SU-DHL-6 (cell line): ENCODE data around the gene PTPRG.

Experiments
- EZH2phosphoT487 ChIP-seq: fragments of 200-600 bp; sonication (generic), shearing (Covaris generic); conservative IDR thresholded peaks from 2 replicates; pipeline ENCODE4 v1.6.1; 2018; ENCODE audit warnings: mild to moderate bottlenecking, antibody characterized with exemption, low read length, moderate library complexity, mixed read lengths
- TF ChIP-seq, protein P1 (sequence below): fragments of 200-600 bp; sonication (generic); IDR thresholded peaks from one replicate; pipeline ENCODE4 v1.5.1; 2017; ENCODE audit warnings: antibody characterized with exemption, mild to moderate bottlenecking, low read length, moderate library complexity; ENCODE audit not compliant: insufficient read depth, poor library complexity, severe bottlenecking

DNA sequence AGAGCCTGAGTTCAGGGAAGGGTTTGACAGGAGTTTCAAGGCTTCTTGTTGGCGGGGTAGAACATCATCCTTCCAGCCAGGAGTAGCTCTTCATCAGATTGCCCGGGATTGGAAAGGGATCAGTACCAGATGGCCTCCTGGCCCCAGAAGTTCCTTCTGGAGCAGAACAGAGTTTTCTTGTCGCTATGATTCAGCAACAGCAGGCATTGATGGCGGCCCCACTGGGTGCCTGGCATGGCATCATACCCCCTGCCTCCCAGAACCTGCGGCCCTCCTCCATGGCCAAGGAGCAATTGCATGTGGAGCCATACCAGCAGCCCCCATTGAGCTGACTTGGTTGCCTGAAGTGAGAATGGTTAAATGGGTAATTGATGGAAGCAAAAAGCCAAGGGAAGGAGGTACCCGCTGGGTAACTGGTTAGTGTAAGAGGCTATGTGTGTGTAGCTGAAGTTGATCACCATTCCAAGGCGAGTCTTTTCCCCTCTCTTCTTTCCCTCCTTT, 305.6 kb downstream of the PTPRG start:
- TF ChIP-seq, protein P1, sequence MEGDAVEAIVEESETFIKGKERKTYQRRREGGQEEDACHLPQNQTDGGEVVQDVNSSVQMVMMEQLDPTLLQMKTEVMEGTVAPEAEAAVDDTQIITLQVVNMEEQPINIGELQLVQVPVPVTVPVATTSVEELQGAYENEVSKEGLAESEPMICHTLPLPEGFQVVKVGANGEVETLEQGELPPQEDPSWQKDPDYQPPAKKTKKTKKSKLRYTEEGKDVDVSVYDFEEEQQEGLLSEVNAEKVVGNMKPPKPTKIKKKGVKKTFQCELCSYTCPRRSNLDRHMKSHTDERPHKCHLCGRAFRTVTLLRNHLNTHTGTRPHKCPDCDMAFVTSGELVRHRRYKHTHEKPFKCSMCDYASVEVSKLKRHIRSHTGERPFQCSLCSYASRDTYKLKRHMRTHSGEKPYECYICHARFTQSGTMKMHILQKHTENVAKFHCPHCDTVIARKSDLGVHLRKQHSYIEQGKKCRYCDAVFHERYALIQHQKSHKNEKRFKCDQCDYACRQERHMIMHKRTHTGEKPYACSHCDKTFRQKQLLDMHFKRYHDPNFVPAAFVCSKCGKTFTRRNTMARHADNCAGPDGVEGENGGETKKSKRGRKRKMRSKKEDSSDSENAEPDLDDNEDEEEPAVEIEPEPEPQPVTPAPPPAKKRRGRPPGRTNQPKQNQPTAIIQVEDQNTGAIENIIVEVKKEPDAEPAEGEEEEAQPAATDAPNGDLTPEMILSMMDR: no peak
- no peak for TF ChIP-seq EZH2phosphoT487
